Mammary epithelial cell (primary cell): ENCODE results near the gene AHCTF1.

ENCODE experiments used
- EZH2 ChIP-seq: IDR thresholded peaks from 2 replicates; pipeline ENCODE4 v1.6.1; 2012; ENCODE audit warnings: low read length, inconsistent platforms, borderline replicate concordance
- TF ChIP-seq, protein P1 (sequence below), 2 donors: IDR thresholded peaks in 1 of 2; conservative IDR thresholded peaks in 1 of 2; 2 replicates each; pipeline ENCODE4 v1.5.1; 2011 to 2012; ENCODE audit warnings: inconsistent platforms in 2 of 2, low read length in 2 of 2, mild to moderate bottlenecking in 2 of 2, control low read depth in 1 of 2, low read depth in 1 of 2; ENCODE audit not compliant: insufficient read depth in 1 of 2; ENCODE audit errors: extremely low read depth in 1 of 2

DNA sequence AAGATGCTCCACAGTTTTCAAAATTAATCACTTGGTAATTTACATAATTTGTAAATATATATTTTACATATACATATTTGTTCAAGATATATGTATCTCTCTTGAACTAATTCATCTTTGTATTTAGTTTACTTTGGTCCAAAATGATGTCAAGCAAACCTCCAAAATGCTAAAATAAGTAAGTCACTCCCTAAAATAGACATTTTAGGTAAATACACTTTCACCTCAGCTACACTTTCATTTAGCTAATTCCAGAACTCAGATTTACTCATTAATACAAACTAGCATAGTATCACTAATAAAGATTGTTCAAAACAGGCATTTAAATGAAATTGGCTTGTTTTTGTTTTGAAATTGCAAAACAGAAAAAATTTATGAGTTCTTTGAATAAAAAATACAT is 40.6 kb downstream of the AHCTF1 start:
- TF ChIP-seq, protein P1, sequence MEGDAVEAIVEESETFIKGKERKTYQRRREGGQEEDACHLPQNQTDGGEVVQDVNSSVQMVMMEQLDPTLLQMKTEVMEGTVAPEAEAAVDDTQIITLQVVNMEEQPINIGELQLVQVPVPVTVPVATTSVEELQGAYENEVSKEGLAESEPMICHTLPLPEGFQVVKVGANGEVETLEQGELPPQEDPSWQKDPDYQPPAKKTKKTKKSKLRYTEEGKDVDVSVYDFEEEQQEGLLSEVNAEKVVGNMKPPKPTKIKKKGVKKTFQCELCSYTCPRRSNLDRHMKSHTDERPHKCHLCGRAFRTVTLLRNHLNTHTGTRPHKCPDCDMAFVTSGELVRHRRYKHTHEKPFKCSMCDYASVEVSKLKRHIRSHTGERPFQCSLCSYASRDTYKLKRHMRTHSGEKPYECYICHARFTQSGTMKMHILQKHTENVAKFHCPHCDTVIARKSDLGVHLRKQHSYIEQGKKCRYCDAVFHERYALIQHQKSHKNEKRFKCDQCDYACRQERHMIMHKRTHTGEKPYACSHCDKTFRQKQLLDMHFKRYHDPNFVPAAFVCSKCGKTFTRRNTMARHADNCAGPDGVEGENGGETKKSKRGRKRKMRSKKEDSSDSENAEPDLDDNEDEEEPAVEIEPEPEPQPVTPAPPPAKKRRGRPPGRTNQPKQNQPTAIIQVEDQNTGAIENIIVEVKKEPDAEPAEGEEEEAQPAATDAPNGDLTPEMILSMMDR (conservative IDR thresholded peaks at IDR 0.05 in 1 of 2, IDR thresholded peaks at IDR 0.05 in 1 of 2; ENCODE audit: extremely low read depth in 1 of 2, insufficient read depth in 1 of 2, low read depth in 1 of 2, low read length in 2 of 2), result no peak
- TF ChIP-seq EZH2, result no peak
